ENCODE data around the gene TRIM15. TPM values are rescaled to one million over a fixed set of nuclear protein-coding genes. Genes with fewer than 3 reads are reported as not detected.

TRIM15 gene
- total RNA-seq, 1 donor from 2014 or later, result not detected

DNA sequence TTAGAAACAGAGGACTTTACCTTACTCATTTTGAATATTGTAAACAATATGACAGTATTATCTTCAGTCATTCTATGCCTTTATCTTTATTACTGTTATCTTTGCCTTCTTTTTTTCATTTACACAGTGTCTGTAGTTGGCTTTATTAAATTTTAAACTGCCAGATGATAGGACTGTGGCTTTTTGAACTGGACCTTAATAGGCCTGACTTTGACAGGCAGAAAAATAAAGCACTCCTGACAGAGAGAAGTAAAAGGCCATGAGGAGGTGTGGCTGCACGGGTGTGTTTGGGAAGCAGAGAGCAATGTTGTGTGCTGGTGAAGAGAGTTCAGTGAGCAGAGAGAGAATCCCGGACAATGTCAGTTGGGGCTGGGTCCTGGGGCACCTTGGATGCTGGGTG lies 19.6 kb upstream of the TRIM15 start:
- ATAC-seq (no peak), DNase-seq (no peak)
- intact Hi-C loops (cut with micrococcal nuclease), result no loop called here

DNA sequence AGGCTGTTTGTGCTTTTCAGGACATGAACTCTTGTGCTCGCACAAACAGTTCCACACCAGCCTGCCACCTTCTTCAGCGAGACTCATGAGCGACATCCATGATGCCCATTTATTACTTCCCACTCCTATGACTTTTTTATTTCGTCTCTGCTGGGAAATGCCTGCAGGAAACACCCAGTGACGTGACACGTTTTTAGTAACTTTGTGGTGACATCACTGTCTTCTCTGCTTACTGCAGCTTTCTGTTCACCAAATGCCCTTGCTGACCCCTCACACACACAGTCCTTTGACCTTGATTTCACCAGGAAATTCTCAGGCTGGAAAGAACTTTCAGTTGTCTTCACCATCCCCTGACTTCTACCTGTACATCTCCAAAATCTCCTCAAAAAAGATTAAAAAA lies 18.5 kb upstream of the TRIM15 start:
- no peak for DNase-seq
- intact Hi-C loops (cut with micrococcal nuclease), result no loop called here
- no peak for ATAC-seq

DNA sequence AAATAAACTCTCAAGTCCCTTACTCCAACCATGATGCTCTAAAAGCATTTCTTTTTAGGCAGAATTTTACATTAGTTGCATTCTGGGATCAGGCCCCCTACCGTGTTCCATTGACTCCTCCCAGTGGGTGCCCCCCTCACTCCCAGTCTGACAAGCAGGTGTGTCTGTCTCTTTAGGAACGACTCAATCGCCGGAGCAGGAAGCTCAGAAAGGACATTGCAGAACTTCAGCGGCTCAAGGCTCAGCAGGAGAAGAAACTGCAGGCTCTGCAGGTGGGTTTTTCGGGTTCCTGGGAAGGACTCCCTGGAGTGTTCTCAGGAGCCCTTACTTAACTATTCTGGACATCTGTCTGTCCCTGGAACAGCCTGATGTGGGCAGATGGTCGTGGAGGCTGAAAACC lies 17.5 kb upstream of the TRIM15 start:
- intact Hi-C loops (cut with micrococcal nuclease), result no loop called here
- DNase-seq (no peak), ATAC-seq (no peak)

DNA sequence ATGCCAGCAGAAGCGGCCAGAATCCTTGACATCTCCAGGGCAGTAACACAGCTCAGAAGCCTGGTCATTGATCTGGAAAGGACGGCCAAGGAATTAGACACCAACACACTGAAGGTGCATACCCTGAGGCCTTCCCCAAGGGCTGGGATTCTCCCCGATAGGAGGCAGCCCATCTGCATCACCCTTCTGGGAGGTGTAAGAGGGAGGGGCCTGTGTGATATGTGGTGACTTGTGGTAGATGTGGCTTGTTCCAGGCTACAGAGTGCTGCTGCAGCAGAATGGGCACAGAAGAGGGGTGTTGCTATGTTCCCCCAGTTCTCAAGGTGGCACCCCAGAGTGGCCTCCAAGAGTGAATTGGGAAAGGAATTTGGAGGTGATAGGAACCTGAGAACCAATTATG lies 16.2 kb upstream of the TRIM15 start:
- intact Hi-C loops (cut with micrococcal nuclease), result no loop called here
- no peak for ATAC-seq
- no peak for DNase-seq

GRCh38 chr6:30149234-30149633 lies 14.1 kb upstream of the TRIM15 start:
- ATAC-seq, result no peak
- DNase-seq, result no peak
- intact Hi-C loops (cut with micrococcal nuclease), result no loop called here

- ATAC-seq (no peak), DNase-seq (no peak)
- intact Hi-C loops (cut with micrococcal nuclease), result no loop called here
Measured at GRCh38 chr6:30149858-30150550, 13.3 kb upstream of the TRIM15 start.

DNA sequence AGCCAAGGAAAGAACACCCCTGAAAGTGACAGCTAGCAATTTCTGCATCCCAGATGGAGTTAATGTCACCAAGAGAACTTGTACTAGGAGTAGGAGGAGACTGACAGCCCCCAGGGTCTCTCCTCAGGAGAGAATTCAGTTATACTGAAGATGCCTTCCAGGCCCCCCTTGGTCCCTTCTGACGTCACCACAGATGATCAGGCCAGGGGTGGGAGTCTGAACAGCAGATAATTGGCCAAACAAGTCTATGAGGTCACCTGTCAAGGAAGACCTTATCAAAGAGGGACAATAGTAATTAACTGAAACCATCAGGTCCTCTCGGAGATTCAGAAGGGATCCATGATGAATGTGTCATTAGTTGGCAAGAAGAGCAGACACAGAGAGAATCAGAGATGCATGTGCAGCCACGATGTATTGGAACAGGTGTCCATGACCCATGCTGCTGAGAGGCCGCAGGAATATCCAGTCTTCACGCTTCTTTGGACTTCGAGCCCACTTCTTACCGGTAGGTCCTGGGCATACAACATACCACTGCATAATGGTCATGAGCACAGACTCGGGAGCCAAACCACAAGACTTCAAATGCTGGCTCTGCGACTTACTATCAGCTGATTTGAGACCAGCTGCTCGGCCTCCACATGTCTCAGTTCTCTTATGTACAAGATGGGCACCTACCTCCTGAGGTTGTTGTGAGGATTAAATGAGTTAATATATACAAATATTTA lies 12.5 kb upstream of the TRIM15 start:
- intact Hi-C loops (cut with micrococcal nuclease), result no loop called here
- no peak for DNase-seq
- no peak for ATAC-seq

DNA sequence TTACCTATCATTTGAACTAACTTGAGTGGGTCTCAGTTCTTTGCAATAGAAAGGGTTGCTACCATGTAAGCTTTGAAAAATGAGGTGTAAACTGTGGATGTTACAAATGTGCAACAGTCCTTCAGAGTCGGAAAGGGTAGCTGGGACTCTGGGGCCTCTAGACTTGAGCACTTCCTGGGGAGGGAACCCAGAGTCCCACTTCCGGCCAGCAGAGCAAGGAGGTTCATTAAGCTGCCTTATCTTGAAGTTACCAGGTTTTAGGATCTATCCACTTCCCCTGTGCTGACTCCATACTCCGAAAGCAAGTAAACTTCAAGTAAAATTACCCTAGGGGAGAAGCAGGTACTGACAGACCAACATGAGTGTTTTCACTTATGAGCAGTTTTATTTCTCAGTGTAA lies 11.8 kb upstream of the TRIM15 start:
- no peak for DNase-seq
- intact Hi-C loops (cut with micrococcal nuclease), result no loop called here
- ATAC-seq, result no peak

GRCh38 chr6:30152016-30152673 lies 11.2 kb upstream of the TRIM15 start:
- no peak for DNase-seq
- no peak for ATAC-seq
- intact Hi-C loops (cut with micrococcal nuclease), result no loop called here

- no peak for ATAC-seq
- intact Hi-C loops (cut with micrococcal nuclease), result no loop called here
- no peak for DNase-seq
Measured at GRCh38 chr6:30152910-30153610, 10.3 kb upstream of the TRIM15 start.

GRCh38 chr6:30154061-30154460 lies 9.3 kb upstream of the TRIM15 start:
- ATAC-seq (no peak), DNase-seq (no peak)
- intact Hi-C loops (cut with micrococcal nuclease), result no loop called here

DNA sequence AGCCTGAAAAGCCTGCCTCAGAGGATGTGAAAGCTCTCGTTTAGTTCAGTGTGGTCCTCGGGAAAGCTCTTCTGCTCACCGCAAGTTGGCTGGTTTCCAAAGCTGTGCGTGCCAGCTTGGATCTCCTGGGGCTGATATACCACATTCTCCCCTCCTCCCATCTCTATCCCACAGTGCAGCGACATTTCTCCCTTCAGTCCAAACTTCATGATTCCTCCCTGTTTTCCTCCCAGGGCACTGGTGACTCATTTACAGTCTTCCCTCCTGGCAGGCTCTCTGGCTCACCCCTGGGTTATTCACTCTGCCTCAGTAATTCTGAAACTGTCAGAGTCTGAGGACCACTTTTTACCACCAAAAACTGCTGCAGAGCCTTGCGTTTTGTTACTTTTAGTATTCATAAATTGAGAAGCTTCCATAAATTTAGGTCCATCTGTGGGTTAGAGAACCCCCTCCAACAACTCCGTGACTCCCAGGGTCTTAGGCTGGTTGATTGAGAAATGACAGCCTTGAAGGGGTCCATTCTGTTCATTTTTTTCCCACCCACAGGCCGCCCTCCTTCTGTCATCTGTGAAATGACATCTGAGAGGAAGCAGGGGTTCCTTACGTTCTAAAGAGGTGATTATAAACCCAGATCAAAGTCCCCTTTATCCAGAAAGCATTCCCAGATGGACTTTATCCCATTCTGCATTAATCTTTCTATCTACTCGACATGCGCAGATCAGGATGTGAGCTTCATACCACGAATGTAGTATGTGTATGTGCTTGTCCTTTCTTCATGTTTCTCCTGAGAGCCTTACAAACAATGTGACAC lies 8.4 kb upstream of the TRIM15 start:
- ATAC-seq (peak; percentile 40), DNase-seq (no peak)
- intact Hi-C loops (cut with micrococcal nuclease), result no loop called here

GRCh38 chr6:30155520-30156261 lies 7.7 kb upstream of the TRIM15 start:
- intact Hi-C loops (cut with micrococcal nuclease), result no loop called here
- DNase-seq (no peak), ATAC-seq (no peak)

- ATAC-seq, result peak; percentile 80
- intact Hi-C loops (cut with micrococcal nuclease), result no loop called here
- DNase-seq, result peak; percentile 39
Measured at GRCh38 chr6:30156262-30156599, 7.1 kb upstream of the TRIM15 start.

DNA sequence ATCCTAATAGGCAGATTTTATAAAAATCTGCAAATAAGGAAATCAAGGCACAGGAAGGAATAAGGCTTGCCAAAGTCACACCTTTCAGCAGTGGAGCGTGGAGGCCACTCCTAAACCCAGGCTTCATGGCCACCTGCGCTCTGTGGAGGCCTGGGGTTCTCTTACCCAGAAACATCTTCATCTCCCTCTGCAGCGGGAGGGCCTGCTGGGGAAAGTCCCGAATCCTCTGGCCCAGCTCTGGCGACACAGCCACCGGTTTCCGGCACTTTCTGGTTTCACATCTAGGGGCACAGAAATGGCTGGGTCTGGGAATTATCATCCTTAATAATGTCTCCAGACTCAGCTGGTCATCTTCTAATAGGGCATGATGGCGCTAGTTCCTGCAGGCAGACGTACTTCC lies 6.6 kb upstream of the TRIM15 start:
- ATAC-seq, result no peak
- intact Hi-C loops (cut with micrococcal nuclease), result no loop called here
- DNase-seq, result no peak

DNA sequence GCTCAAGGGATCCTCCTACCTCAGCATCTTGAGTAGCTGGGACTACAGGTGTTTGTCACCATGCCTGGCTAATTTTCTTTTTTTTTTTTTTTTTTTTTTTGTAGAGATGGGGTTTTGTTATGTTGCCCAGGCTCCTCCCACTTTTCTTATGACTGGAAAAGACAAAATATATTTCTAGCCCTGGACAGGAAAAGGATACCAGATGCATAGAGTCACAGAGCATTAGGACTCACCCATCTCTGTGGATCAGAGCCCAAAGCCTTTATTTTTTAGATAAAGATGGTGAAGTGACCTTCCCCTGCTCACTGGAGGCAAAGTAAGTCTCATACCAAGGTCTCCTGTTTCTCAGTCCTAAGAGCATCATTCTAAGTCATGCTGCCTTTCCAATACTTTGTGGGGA lies 5.8 kb upstream of the TRIM15 start:
- DNase-seq (no peak), ATAC-seq (no peak)

DNA sequence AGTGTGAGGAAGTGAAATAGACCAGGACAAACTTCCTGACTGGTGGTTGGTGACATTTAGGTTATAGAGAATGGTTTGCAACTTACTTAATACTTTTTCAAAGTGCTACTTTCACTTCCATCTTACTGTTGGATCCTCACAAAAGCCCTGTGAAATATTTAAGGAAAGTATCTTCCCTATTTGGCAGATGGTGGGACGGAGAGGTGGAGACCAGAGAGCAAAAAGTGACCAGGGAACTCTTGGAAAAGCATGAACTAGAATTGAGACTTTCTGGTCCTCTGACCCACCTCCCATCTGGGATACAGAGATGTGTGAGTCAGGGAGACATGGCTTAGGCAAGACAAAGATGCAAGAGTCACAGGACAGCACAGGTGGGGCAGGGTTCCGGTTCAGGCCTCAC lies 5.3 kb upstream of the TRIM15 start:
- DNase-seq (no peak), ATAC-seq (no peak)
- intact Hi-C loops (cut with micrococcal nuclease), result no loop called here

More for the DNA sequence above, 5.8 kb upstream of the TRIM15 start:
- intact Hi-C loops (cut with micrococcal nuclease), result no loop called here

DNA sequence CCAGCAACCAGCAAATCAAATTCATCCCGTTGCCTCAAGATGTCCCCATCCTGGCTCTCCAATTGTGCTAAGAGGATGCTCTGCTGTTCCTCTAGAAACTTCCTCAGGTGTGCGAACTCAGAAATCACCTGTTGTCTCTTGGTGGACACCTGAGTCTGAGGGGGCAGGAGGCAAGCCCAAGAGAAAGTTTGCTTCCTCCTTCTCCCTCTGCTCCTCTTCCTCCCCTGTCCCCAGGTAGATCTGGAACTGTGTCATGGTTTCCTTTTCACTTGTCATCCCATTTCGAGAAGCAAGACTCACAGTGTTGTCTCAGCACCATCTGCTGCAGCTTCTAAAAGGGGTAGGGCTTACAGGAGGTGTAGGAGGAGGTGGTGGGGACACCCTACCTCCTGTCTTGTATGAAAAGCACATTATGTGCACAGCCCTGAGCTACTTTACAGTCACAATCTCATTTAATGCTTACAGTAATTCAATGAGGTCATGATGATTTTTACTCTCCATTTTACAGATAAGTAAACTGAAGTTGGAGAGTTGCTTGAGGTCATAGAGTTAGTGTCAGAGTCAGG lies 4.8 kb upstream of the TRIM15 start:
- ATAC-seq, result no peak

More for the DNA sequence above, 4.8 kb upstream of the TRIM15 start:
- no peak for DNase-seq
- intact Hi-C loops (cut with micrococcal nuclease), result no loop called here

Measured in left ventricle myocardium superior (tissue), 1 donor.